ENCODE data around the gene CENPH. TPM values are rescaled to one million over a fixed set of nuclear protein-coding genes. Genes with fewer than 3 reads are reported as not detected.
"Not testable (repeated sequence)": the region's sequence is repeated elsewhere in the genome, so short reads cannot be mapped to it uniquely, and the experiment has no call there.

Gene CENPH
- total and polyA plus RNA-seq, 7 donors: 1.3 to 11.3 (median 3.8) TPM

DNA sequence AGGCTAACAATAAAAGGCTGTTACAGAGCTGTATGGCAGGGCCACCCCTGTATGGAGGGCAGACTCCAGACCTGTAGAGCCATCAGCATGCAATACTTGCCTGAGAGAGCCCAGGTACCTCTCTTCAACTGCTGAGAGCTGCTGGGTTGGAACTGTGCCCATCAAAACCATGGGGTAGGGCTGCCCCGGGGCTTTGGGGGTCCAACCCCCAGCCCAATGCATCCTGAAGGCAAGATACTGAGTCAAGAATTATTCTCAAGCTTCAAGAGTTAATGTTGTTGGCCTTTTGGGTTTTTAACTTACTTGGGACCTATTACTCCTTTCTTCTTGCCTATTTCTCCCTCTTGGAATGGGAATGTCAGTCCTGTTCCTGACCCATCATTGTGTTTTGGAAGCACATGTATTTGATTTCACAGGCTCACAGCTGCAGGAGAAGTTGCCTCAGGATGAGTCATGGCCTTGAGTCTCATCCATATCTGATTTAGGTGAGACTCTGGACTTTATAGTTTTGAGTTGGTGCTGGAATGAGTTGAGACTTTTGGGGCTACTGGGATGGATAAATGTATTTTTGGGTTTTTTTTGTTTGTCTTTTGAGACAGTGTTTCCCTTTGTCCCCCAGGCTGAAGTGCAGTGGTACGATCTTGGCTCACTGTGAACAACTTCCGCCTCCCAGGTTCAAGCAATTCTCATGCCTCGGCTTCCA, 24.3 kb downstream of the CENPH start:
- no peaks in the 10 kb centered on the region for H3K36me3 ChIP-seq
- intact Hi-C loops (cut with DNase I): no loop called here
- no peaks in the 10 kb centered on the region for H3K9me3 ChIP-seq

DNA sequence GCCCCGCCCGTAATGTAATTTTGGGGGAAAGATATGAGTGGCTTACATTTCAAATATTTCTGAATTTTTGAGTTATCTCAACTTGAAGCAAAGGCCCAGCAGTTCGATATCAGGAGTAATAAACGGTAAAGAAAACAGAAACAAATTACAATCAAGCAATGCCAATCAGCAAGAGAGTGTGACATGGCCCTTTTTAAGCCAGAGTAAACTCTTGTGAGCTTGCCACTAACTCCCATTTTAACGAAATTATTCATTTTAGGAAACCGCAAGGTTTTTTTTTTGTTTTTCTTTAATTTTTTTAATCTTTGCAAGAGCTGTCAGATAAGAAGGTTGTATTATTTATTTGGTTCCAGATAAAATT, 27.7 kb downstream of the CENPH start:
- intact Hi-C loops (cut with DNase I): loop anchor here (1.0 to 2.0 kb wide), 3 partner anchors 28 to 124 kb away; partner anchors contain the start of genes CCNB1 and CENPH
- WGBS, 2 donors: 10 to 39% methylated on average over 6 of the region's 6 CpGs
- no peaks in the 10 kb centered on the region for H3K9me3 ChIP-seq
- H3K27me3 ChIP-seq: no peaks in the 10 kb centered on the region
- peak overlapping the region; percentile 82 to 100 (median 100) for H3K4me3 ChIP-seq
- peak overlapping the region; percentile 92 to 99 (median 96) for H3K27ac ChIP-seq
- peaks cover 0 to 13% (median 9%) of the 10 kb centered on the region in 4 donors for H3K4me1 ChIP-seq
- TF ChIP-seq, protein P1, sequence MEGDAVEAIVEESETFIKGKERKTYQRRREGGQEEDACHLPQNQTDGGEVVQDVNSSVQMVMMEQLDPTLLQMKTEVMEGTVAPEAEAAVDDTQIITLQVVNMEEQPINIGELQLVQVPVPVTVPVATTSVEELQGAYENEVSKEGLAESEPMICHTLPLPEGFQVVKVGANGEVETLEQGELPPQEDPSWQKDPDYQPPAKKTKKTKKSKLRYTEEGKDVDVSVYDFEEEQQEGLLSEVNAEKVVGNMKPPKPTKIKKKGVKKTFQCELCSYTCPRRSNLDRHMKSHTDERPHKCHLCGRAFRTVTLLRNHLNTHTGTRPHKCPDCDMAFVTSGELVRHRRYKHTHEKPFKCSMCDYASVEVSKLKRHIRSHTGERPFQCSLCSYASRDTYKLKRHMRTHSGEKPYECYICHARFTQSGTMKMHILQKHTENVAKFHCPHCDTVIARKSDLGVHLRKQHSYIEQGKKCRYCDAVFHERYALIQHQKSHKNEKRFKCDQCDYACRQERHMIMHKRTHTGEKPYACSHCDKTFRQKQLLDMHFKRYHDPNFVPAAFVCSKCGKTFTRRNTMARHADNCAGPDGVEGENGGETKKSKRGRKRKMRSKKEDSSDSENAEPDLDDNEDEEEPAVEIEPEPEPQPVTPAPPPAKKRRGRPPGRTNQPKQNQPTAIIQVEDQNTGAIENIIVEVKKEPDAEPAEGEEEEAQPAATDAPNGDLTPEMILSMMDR (IDR thresholded peaks at IDR 0.05): no peak
- TF ChIP-seq POLR2AphosphoS5 (IDR thresholded peaks at IDR 0.05) (no peak), POLR2A (IDR thresholded peaks at IDR 0.05) (no peak), EP300 (IDR thresholded peaks at IDR 0.05) (no peak)
- DNase-seq: no peak
- no peaks in the 10 kb centered on the region for H3K36me3 ChIP-seq

More for the DNA sequence above, 24.3 kb downstream of the CENPH start:
- 92 to 95% methylated on average over 4 of the region's 4 CpGs for WGBS, 2 donors
- no peaks in the 10 kb centered on the region for H3K27me3 ChIP-seq
- no peak overlapping the region for H3K27ac ChIP-seq
- DNase-seq: no peak
- peaks cover 0 to 4% (median 1%) of the 10 kb centered on the region in 4 donors for H3K4me1 ChIP-seq
- H3K4me3 ChIP-seq: no peak overlapping the region
- TF ChIP-seq, protein P1 (IDR thresholded peaks at IDR 0.05): no peak
- TF ChIP-seq POLR2A (IDR thresholded peaks at IDR 0.05): no peak
- TF ChIP-seq POLR2AphosphoS5 (IDR thresholded peaks at IDR 0.05): no peak
- no peak for TF ChIP-seq EP300 (IDR thresholded peaks at IDR 0.05)

DNA sequence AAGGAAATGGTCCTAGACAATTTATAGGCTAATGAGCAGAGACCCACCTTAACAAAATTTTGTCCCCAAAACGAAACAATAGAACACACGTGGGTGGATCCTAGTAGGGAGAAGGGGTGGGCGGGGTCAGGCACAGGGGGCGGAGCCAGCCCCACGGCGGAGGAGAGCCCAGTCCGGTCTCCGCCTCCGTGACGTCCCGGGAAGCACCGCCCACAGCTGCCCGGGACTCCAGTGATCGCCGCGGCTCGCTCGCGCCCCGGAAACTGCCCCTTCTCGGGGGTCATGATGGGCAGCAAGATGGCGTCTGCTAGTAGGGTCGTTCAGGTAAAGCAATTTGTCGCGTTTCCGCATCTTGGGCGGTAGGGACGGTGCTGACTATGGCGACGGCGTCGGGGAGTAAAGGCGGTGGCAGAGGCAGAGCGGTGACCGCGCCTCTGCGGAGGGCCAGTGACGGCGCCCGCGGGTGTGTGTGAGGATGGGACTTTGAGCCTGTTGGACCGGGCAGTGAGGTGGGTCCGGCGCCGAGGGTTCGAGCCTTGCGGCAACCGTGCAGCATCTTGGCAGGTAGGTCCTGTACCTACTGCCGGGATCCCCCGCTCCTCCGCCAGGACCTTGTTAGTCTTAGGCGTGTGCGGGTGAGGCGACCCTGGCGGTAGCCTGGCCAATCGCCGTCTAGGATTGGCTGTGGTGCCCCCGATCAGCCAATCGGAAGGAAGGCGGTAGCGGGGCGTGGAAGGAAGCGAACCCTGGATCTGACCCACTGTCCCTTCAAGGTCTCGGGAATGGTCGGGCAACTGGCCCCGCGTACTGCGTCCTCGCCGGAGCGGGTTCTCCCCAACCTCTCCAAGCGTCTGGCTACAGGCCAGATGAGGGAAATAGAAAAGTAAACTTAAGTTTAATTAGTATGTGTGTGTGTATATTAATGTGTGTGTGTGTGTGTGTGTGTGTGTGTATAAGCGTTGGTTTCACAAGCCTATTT, 28.5 kb downstream of the CENPH start:
- no peaks in the 10 kb centered on the region for H3K27me3 ChIP-seq
- H3K9me3 ChIP-seq: no peaks in the 10 kb centered on the region
- H3K27ac ChIP-seq: peak overlapping the region; percentile 92 to 99 (median 96)
- H3K4me1 ChIP-seq: peaks cover 0 to 13% (median 9%) of the 10 kb centered on the region in 4 donors
- no peaks in the 10 kb centered on the region for H3K36me3 ChIP-seq
- TF ChIP-seq, protein P1 (IDR thresholded peaks at IDR 0.05): peak in 2 of 4 experiments; percentile 59 to 61
- TF ChIP-seq POLR2AphosphoS5 (IDR thresholded peaks at IDR 0.05) (peak; percentile 95 to 97 (median 96)), EP300 (IDR thresholded peaks at IDR 0.05) (no peak), POLR2A (IDR thresholded peaks at IDR 0.05) (peak; percentile 81 to 91)
- DNase-seq: peak; percentile 98
- intact Hi-C loops (cut with DNase I): loop anchor here (1.0 to 2.0 kb wide), 4 partner anchors 17 to 125 kb away; partner anchors contain the start of genes CCNB1, CDK7 and CENPH
- peak overlapping the region; percentile 82 to 100 (median 100) for H3K4me3 ChIP-seq
- 0% methylated on average over 73 of the region's 73 CpGs for WGBS, 2 donors

DNA sequence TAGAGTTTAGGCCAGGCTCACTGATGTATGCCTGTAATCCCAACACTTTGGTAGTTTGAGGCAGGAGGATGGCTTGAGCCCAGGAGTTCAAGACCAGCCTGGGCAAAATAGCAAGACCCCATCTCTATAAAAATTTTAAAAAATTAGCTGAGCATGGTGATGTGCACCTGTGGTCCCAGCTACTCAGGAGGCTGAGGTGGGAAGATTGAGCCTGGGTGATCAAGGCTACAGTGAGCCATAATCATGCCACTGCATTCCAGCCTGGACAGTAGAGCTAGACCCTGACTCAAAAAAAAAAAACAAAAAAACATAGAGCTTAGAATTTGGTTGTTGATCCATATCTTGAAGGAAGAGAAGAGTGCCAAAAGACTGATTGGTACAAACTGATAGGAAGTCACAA, 30.6 kb downstream of the CENPH start:
- Histone ChIP-seq H3K27ac (no peak overlapping the region), H3K4me1 (peaks cover 0 to 13% (median 9%) of the 10 kb centered on the region in 4 donors), H3K36me3 (peaks cover 0 to 6% (median 0%) of the 10 kb centered on the region in 4 donors), H3K9me3 (no peaks in the 10 kb centered on the region), H3K27me3 (no peaks in the 10 kb centered on the region), H3K4me3 (no peak overlapping the region)
- intact Hi-C loops (cut with DNase I): loop anchor here (2.0 kb wide), 1 partner anchor 15 kb away; the partner anchor contains the start of gene CDK7
- no peak for DNase-seq
- TF ChIP-seq POLR2AphosphoS5 (IDR thresholded peaks at IDR 0.05) (no peak), POLR2A (IDR thresholded peaks at IDR 0.05) (no peak), EP300 (IDR thresholded peaks at IDR 0.05) (no peak)
- TF ChIP-seq, protein P1 (IDR thresholded peaks at IDR 0.05): no peak

DNA sequence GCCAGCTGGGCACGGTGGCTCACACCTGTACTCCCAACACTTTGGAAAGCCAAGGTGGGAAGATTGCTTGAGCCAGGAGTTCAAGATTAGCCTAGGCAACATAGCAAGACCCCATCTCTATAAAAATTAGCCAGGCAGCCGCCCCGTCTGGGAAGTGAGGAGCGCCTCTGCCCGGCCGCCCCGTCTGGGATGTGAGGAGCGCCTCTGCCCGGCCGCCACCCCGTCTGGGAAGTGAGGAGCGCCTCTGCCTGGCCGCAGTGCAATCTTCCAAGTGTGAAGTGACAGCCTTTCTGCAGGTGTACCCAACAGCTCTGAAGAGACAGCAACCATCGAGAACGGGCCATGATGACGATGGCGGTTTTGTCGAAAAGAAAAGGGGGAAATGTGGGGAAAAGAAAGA, 31.0 kb downstream of the CENPH start:
- Histone ChIP-seq H3K4me1 (peaks cover 0 to 13% (median 9%) of the 10 kb centered on the region in 4 donors), H3K36me3 (peaks cover 0 to 10% (median 0%) of the 10 kb centered on the region in 4 donors)
- H3K27me3 ChIP-seq; H3K9me3 ChIP-seq; intact Hi-C loops (cut with DNase I); H3K27ac ChIP-seq; H3K4me3 ChIP-seq; DNase-seq: not testable (repeated sequence)
- WGBS, 2 donors: 94 to 96% methylated on average over 18 of the region's 18 CpGs

DNA sequence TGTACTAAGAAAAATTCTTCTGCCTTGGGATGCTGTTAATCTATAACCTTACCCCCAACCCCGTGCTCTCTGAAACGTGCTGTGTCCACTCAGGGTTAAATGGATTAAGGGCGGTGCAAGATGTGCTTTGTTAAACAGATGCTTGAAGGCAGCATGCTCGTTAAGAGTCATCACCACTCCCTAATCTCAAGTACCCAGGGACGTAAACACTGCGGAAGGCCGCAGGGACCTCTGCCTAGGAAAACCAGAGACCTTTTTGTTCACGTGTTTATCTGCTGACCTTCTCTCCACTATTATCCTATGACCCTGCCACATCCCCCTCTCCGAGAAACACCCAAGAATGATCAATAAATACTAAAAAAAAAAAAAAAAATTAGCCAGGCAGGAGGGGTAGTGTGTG, 31.4 kb downstream of the CENPH start:
- Histone ChIP-seq H3K36me3 (peaks cover 0 to 13% (median 0%) of the 10 kb centered on the region in 4 donors), H3K4me1 (peaks cover 0 to 13% (median 9%) of the 10 kb centered on the region in 4 donors)
- 77 to 80% methylated on average over 6 to 9 of the region's 9 CpGs for WGBS, 2 donors
- H3K27me3 ChIP-seq; intact Hi-C loops (cut with DNase I); H3K4me3 ChIP-seq; H3K9me3 ChIP-seq; DNase-seq; H3K27ac ChIP-seq: not testable (repeated sequence)

Data from sigmoid colon (tissue), 7 donors.